Measurements from ENCODE around the gene STK32B. TPM values are rescaled to one million over a fixed set of nuclear protein-coding genes. Genes with fewer than 3 reads are reported as not detected.

Gene STK32B
- total and polyA plus RNA-seq, 2 of the 4 experiments (the other 2 are of a cell fraction), result 5.5 to 6.3 TPM

- Histone ChIP-seq H3K27me3 (ENCODE audit: control insufficient read depth, insufficient read depth, low read length) (no peaks in the 10 kb centered on the region), H3K4ac (ENCODE audit: low read depth, low read length) (no peak overlapping the region), H2BK20ac (ENCODE audit: low read depth, low read length) (no peak overlapping the region), H4K20me1 (ENCODE audit: insufficient read depth, low read length) (no peaks in the 10 kb centered on the region), H2BK15ac (ENCODE audit: low read depth, low read length) (no peak overlapping the region), H3K9me3 (ENCODE audit: control insufficient read depth, insufficient read depth, low read length) (no peaks in the 10 kb centered on the region), H3K27ac (ENCODE audit: insufficient read depth, low read length) (no peak overlapping the region), H3K9ac (ENCODE audit: low read depth, low read length) (no peak overlapping the region), H3K23ac (ENCODE audit: low read depth, low read length) (no peak overlapping the region), H4K8ac (ENCODE audit: low read depth in 2 of 2, low read length in 2 of 2) (no peak overlapping the region), H3K56ac (ENCODE audit: extremely low read depth, insufficient read depth, low read length) (no peak overlapping the region), H3K79me1 (ENCODE audit: low read depth in 1 of 2, low read length in 2 of 2) (no peaks in the 10 kb centered on the region), H2AK5ac (ENCODE audit: low read depth, low read length) (no peak overlapping the region), H4K5ac (ENCODE audit: low read depth, low read length) (no peak overlapping the region), H3K4me1 (ENCODE audit: control insufficient read depth, insufficient read depth, low read length) (no peaks in the 10 kb centered on the region), H3K18ac (ENCODE audit: low read depth, low read length) (no peak overlapping the region), H4K91ac (ENCODE audit: insufficient read depth, low read depth, low read length) (no peak overlapping the region), H2BK120ac (ENCODE audit: low read depth, low read length) (no peak overlapping the region), H2BK5ac (ENCODE audit: low read depth, low read length, poor library complexity, severe bottlenecking) (no peak overlapping the region), H3K4me3 (ENCODE audit: insufficient read depth, low read depth, low read length) (no peak overlapping the region), H3K9me1 (ENCODE audit: insufficient read depth, low read length) (0 out of 2 replicates have a peak, but pooled peaks cover 8% of the 10 kb centered on the region), H3K36me3 (ENCODE audit: control insufficient read depth, insufficient read depth, low read length) (no peaks in the 10 kb centered on the region), H3K14ac (replicated peaks; ENCODE audit: low read depth, low read length) (no peak overlapping the region), H3K4me2 (ENCODE audit: low read depth, low read length) (no peak overlapping the region), H2AK9ac (replicated peaks; ENCODE audit: low read depth, low read length, poor library complexity) (no peak overlapping the region), H2AFZ (replicated peaks; ENCODE audit: low read length, poor library complexity) (no peak overlapping the region)
- no TSS peak for BruUV-seq (replicated peaks)
- DNase-seq (no peak), ATAC-seq (ENCODE audit: low read depth) (no peak)
- no CpG with 5 or more reads among the region's 7 CpGs for WGBS, 2 experiments (ENCODE audit: extremely low coverage in 2 of 2, insufficient read length in 1 of 2)
- dilution Hi-C loops (cut with HindIII; ENCODE audit: low sequenced_read_pairs, unreplicated experiment) (no loop called here), in situ Hi-C loops (cut with MboI; ENCODE audit: low sequenced_read_pairs) (no loop called here), intact Hi-C loops (cut with micrococcal nuclease) (no loop called here)
- ChIA-PET POLR2A (ENCODE audit: unreplicated experiment) (no interaction called here), CTCF (no interaction called here)
- no peak for TF ChIP-seq CHD1 (IDR thresholded peaks at IDR 0.05; ENCODE audit: low read depth, low read length)
- no peak for TF ChIP-seq CTCF (conservative IDR thresholded peaks at IDR 0.05; ENCODE audit: low read depth, low read length)
- TF ChIP-seq BHLHE40 (IDR thresholded peaks at IDR 0.05; ENCODE audit: low read depth, low read length), result no peak
- no peak for TF ChIP-seq USF2 (IDR thresholded peaks at IDR 0.05; ENCODE audit: low read depth, low read length)
- no peak for TF ChIP-seq MXI1 (IDR thresholded peaks at IDR 0.05; ENCODE audit: borderline replicate concordance, low read depth, low read length)
- TF ChIP-seq ELK1 (IDR thresholded peaks at IDR 0.05; ENCODE audit: borderline replicate concordance, low read depth, low read length), result no peak
- TF ChIP-seq RCOR1 (IDR thresholded peaks at IDR 0.05; ENCODE audit: insufficient replicate concordance, low read length), result no peak
- no peak for TF ChIP-seq MAZ (IDR thresholded peaks at IDR 0.05; ENCODE audit: borderline replicate concordance, low read depth, low read length)
- no peak for TF ChIP-seq POLR2A (IDR thresholded peaks at IDR 0.05; ENCODE audit: low read depth, low read length)
- no peak for TF ChIP-seq MAFK (IDR thresholded peaks at IDR 0.05; ENCODE audit: low read depth, low read length)
- TF ChIP-seq NFE2L2 (IDR thresholded peaks at IDR 0.05; ENCODE audit: low read depth, low read length), result no peak
- no peak for TF ChIP-seq SMC3 (IDR thresholded peaks at IDR 0.05; ENCODE audit: low read depth, low read length)
- TF ChIP-seq RAD21 (IDR thresholded peaks at IDR 0.05; ENCODE audit: low read length), result no peak
- no peak for TF ChIP-seq CEBPB (IDR thresholded peaks at IDR 0.05; ENCODE audit: low read depth, low read length)
- TF ChIP-seq FOS (IDR thresholded peaks at IDR 0.05; ENCODE audit: low read depth, low read length), result no peak
- no peak for TF ChIP-seq RFX5 (IDR thresholded peaks at IDR 0.05; ENCODE audit: low read depth, low read length)
These were observed 411.1 kb downstream of the STK32B start for GRCh38 chr4:5462254-5462835.
